Renal cortical epithelial cell (primary cell): ENCODE measurements around the gene MMP11. TPM values are rescaled to one million over a fixed set of nuclear protein-coding genes. Genes with fewer than 3 reads are reported as not detected.

Source experiments
- DNase-seq: peaks from one replicate; pipeline ENCODE4 v3.0.0-alpha.2; 2011; ENCODE audit warnings: low read depth
- total RNA-seq: library from RNA; depleted of rRNA; stranded (reverse); fragments of >200 nt; gene quantifications from 2 replicates; pipeline ENCODE4 v1.2.3, GENCODE V29; 2014

Gene MMP11
- total RNA-seq, 1 donor from 2014 or later, result 8.4 TPM

DNA sequence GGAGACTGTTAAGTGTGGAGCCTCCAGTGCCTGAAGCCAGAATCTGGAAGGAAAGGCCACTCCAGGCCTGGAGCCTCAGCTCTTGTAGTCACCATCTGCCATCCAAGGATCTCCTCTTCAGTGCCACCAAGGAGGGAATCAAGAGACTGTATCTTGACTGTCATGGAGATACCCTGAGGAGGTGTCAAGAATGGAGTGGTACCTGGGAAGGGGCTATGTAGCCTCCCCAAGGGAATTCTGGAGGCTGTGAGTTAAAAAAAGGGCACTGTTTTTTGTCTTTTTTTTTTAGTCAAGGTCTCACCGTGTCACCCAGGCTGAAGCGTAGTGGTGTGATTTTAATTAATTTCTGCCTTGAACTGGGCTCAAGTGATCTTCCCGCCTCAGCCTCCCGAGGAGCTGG, 13.1 kb upstream of the MMP11 start:
- no peak for DNase-seq

DNA sequence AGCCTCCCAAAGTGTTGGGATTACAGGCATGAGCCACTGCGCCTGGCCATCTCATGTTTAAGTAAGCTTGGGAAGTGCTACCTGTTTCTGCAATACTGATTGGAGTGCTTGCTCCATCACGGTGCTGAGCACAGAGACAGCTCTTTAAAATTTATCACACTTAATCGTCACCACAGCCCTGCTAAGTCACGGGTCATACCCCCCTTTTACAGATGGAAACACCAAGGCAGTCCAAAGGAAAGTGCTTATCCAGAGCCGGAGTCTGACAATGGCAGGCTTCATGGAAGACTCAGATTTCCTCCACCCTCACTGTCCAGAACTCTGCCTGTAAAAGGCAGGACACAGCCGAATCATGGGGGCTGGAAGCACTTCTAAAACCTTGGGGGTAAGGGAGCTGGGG, 12.6 kb upstream of the MMP11 start:
- DNase-seq, result no peak

DNA sequence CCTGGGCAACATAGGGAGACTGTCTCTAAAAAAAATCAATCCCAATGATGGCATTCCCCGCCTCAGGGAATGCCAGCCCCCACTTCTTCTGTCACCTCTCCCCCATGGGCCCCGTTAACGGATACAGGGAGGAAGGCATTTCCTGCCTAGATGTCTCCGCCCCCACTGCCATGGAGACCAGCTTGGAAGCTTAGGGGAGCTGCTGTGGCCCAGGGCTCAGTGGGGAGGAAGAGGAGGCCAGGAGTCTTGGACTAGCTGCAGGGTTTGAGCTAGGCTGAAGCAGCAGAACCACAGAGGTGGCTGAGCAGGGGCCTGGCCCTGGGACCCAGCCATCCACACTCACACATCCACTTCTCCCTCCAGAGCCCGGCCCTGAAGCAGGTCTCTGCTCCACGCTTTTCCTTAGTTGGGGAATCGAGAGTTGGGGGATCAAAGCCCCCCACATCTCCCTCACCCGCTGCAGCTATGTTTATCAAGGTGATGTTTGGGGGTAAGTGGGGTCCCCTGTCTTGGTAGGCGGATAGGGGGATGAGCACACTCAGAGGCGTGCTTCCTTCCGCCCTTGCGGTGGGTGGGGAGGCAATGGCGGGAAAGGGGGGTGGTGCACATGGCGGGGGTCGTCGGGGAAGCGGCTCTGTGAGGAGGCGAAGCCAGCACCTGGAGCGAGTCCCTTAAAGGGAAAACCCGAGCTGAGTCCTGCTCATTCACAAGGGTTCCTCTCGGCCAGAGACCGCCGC, 9.6 kb upstream of the MMP11 start, which contains the start of gene C22orf15:
TSS of gene C22orf15 (plus strand) at position 149 of the 737 bp plus-strand sequence. CDS start at position 466, 317 bp downstream.
- no peak for DNase-seq

DNA sequence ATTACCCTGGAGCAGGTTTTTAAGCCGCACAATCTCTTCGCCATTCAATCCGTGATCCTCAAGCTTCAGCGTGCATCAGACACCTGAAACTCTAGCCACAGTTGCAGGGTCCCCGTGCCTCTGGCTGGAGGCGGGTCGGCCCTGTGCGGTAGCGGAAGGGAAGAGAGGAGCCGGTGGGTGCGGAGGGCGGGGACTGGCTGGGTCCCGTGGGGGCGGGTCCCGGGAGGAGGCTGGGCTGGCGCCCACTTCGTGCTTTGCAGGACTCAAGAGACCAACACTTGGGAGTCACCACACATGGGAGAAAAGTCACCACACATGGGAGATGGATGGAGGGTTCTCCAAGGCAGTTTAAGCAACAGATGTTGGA, 9.1 kb upstream of the MMP11 start:
- DNase-seq, result no peak

DNA sequence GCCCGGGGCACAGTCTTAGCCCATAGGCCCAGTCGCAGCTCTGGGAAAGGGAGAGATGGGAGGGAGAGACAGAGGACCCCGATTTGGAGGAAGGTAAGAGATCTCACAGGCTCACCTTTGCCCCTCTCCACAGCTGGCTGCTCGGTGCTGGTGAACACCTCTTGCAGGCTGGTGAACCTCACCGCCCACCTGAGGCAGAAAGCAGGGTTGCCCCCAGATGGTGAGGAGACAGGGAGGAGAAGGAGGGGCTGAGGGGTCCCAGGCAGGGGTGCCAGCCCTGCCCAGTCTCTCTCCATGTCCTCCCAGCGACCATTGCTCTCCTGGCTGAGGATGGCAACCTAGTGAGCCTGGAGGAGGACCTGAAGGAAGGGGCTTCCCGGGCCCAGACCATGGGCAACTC, 8.7 kb upstream of the MMP11 start:
- no peak for DNase-seq

DNA sequence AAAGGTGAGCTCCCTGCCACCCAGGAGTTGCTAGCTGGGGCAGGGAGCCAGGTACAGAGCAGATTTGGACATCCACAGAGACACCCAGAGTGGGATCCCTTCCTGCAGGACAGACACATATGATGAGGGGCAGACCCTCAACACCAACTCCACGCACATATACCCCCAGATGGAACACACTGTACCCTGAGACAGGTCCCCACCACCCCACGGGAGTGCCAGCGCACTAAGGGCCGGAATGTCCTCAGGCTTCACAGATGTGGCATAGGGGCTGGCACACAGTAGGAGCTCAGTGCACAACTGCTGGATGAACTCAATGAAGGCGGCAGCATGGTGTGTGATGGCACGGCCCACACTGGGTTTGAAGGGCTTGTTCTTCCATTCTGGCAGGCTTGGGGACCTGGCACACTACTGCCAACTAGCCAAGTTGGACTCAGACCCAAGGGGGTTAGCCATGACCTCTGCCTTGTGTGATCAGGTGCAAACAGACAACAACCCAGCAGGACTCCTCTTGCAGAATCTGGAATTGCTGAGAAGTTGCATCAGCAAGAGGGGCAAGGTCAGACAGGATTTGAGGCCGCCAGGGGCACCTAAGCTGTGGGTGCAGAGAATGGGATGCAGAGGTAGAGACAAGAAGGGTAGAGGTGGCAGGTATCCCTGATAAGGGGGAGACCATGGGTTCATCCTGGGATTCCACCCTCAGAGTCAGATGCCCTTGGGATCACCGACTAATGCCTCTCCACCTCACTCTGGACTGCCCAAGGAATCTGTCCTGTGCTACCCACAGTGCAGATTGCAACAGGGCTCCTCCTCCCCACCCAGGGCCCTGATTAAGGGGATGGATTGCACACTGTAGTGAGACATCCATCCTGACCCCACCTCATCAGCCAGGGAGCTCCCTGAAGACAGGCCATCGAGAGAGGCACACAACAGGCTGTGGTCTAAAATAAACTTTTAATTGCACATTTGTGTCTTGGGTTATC, 7.5 kb upstream of the MMP11 start:
- DNase-seq, result no peak

DNA sequence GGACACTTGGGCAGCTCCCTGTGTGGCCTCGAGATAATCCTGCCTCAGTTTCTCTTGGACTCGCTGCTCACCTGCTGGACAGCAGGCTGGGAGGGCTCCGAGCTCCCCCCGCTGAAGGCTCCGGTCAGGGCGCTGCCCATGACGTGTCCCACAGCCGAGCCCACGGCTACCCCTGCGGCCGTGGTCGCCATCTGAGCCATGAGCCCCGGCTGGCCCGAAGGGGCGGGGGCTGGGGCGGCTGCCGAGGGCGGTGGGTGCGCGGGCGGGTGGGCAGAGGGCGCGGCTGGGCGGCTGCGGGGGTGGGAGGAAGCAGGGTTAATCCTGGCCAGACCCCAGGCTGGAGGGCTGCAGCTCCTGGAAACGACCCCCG, 5.4 kb upstream of the MMP11 start:
- no peak for DNase-seq

DNA sequence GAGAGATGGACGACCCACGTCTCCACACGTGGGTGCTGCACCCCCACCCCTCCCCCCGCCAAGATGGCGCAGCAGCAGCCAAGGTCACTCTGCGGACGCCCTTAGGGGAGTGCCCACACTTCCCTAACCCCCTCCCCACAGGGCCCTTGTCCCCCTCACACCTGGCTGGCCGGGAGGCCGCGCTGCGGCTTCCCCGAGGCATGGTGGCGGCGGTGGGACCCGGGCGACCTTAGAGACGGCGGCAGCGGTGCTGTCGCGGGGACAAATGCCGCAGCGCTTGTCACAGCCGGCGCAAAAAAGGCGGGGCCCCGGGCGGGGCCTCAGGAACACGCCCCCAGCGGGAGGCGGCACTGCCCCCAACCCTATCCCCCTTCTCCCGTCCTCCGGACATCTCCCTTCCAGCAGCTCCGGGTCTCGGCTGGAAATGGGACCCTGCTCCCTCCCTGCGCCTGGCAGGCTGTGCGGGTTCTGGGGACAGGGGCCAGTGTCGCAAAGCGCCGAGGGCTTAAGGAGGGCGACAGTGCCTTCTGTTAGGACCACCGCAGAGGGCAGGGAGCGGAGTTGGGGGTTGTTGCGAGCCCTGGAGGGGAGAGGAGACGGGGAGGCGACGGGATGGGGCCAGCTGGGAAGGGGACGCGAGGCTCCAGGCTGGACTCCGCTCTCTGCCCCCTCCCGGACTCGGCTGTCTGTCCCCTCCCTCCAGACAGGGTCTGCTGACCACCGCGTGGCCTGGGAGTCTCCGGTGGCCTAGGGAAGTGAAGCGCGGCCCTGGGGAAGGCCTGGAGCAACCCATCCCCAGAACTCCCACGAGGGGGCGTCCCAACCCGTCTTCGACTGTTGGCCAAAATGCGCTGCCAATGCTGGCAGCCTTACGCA, 4.7 kb upstream of the MMP11 start, which contains the start of gene CHCHD10:
TSS of gene CHCHD10 (minus strand) at position 300 of the 876 bp plus-strand sequence. CDS start at position 202, 98 bp downstream.
- DNase-seq, result peak; percentile 33

DNA sequence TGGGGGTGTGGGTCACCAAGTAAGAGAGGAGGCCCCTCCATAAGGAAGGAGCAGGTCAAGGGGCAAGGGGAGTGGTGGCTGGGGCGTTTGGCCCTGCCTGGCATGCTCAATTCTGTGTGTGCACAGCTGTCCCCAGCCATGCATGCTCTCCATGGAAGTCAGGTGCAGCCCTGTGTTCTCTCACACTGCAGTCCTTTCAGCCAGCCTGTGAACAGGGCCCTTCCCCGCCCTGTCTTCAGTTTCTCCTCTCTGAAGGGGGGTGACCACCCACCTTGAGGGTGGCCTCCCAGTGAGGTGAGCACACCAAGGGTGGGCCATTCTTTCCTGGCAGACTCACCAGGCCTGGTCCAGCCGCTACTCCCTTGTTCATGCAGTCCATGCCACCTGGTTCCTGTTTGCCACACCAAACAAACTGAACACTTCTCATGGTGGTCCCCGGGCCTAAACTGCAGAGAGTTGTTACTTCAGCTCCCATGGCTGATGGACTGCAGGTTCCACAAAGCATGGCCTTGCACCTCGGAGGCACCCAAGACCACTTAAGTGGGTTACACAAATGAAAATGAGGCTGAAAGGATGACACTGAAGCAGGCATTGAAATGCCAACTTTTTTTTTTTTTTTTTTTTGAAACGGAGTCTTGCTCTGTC, 3.2 kb upstream of the MMP11 start:
- DNase-seq, result no peak

DNA sequence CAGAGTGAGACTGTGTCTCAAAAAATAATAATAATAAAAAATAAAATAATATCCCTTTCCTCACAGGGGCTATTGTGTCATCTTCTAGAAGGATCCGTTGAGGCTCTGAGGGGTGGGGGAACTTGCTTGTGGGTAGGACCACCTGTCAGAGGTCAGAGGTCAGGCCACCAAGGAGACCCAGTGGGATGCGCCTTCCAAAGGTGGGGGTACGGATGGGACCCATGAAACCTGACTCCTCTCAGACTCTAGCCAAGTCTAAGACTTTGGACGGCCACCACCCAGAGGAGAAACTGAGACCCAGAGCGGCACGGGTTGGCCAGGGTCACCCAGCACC, 367 bp upstream of the MMP11 start:
- no peak for DNase-seq

DNA sequence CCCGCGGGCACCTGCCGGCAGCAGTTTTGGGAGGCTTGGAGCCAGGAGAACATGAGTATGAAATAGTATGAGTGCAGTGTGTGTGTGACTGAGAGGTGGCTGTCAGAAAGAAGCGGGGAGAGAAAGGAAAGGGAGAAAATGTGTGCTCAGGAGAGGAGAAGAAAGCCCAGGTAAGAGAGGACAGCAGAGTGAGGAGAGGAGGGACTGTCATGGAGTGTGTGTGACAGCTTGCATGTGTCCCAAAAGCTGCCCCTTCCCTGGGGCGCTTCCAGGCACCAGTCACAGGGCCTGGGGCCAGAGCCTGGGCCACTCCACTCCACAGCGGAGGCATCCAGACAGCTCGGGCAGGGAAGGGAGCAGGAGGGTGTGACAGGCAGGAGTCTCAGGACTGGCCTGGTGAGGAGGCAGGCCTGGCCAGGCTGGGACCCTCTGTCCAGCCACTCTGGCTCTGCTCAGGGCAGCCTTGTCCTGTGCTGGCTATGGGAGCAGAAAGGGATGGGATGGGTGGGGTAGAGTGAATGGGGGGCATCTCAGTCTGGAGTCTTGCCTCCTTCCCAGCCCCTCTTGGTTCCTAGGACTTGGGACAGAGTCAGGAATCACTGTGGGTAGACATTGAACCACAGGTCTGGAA, 949 bp downstream of the MMP11 start:
- no peak for DNase-seq

DNA sequence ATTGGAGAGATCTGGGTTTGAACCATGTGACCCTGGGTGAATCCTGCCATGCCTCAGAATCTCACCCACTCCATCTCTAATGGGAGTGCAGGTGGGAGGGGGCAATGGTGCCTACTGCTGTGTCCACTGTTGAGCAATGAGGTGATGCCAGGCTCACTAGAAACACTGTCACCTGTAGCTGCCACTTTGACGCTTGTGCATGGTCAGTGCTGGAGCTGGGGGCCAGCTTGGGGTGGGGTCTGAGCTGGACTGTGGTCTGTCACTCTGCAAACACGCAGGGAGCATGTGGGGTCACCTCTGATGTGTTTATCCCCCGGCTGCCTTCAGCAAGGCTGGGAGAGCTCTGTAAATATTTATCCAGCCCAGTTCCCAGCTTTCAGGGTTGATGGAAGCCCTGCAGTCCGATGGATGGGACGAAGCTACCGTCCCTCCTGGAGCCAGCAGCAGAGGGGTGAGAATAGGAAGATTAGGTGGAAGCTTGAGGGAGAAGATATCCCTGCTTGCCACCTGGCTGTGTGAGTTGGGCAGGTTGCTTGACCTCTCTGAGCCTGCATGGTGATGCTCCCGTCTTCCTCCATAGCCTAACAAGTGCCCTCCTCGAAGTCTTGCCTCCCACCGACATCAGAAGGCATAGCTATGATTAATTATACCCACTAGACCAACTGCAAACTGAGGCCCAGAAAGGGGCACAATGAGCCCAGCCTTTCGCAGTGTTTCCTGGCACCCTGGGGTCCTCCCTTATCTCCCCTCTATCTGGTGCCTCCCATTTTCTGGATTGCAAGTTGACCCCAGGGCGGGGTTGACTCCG, 1.7 kb downstream of the MMP11 start:
- no peak for DNase-seq

DNA sequence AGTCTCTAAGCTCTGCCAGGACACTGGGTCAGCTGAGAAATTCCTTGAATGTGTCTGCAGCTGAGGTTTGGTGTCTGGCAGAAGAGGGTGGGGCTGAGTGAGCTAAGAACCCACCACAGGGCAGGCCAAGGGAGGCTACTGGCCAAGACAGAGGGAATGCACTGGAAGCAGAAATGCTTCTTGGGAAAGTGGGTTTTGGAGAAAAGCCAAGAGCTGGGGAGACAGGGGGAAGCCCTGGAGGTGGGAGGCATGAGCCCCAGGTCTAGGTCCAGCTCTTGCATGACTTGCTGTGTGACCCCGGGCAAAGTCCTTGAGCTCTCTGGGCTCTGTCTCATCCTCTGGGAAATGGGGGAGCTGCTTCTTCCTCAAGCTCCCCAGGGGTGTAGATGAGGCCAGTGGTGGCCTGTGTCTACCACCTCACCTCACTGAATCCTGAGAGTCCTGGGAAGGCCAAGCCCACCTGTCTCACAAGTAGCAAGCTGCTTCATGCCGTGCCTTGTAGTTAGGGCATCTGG, 2.3 kb downstream of the MMP11 start:
- peak; percentile 77 for DNase-seq

DNA sequence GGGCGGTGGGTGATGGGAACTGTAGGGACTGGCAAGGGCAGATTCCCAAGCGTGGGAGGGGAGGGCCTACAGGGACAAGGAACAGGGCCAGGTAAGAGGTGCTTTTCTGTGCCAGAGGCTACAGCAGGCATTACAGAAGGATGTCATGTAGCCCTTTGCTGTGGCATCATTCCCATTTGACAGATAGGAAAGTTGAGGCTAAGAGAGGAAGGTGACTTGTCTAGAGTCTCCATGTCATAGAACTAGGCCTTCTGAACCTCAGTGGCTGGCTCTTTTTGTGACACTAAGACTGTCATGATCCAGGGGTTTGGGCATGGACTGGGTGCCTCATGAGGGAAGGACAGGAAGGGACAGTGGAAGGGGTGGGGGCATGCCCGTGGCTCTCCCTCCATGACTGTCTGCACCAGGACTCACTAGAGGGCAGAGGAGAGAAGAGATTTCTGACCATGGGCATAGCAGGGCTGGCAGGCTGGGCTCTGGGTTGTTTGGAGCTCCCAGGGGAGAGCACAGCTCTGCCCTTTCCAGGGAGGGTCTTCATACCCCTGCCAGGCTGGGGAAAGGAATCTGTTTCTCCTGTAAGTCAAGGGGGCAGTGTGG, 3.2 kb downstream of the MMP11 start:
- DNase-seq, result no peak

DNA sequence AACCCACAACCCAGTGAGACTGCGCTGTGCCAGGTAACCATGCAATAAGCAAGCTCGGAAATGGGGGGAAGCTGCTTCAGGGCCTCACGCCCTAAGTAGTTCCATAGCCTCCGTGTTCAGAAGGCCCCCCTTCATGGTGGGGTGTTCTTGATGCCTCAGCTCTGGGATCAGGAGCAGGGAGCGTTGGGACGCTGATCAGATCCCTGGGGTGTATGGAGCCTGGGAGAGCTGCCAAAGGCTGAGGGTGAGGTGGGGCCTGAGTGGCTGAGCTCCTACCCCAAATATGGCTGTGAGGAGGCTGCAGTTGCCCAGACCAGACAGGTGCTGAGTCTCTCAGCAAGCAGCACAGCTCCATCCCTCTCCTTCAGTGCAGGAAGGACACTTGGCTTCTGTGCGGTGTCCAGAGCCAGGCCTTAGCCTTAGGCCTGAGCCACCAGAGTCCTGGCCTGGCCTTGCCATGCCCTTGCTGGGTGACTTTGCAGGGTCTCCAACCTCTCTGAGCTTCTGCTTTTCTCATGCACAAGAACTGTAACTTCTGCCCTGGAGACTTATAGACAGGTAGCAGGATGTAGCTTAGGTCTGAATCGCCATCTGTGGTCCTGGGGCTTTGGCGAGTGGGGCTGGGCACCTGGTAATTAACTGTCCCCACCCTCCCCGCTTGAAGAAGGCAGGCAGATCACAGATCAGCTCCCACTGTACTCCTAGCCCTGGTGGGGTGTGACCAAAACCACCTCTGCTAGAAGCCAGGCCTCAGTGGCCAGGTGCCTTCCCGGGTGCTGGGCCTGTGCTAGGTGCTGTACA, 5.3 kb downstream of the MMP11 start:
- no peak for DNase-seq

DNA sequence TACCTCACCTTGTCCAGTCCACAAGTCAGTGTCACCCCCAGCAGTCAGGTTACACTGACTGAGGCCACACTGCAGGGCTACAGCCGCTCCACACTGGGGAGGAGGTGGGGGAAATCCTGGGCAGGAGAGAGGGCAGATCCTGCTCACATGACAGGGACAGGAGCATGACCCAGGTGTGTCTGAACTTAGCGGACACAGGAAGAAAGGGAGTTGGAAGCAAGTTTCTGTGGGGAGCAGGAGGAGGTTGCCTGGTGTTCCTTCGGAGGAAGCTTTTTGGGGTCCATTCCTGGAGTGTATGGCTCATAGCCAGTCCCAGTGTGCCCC, 5.9 kb downstream of the MMP11 start:
- DNase-seq, result no peak

DNA sequence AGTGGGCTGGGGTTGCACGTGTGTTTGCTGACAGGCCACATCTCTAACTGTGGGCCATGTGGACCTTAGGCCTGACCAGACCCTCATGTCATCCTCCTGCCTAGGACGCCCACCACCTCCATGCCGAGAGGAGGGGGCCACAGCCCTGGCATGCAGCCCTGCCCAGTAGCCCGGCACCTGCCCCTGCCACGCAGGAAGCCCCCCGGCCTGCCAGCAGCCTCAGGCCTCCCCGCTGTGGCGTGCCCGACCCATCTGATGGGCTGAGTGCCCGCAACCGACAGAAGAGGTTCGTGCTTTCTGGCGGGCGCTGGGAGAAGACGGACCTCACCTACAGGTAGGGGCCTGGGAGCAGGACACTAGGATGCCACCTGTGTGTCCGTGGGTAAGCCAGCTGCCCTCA, 6.4 kb downstream of the MMP11 start:
- no peak for DNase-seq

DNA sequence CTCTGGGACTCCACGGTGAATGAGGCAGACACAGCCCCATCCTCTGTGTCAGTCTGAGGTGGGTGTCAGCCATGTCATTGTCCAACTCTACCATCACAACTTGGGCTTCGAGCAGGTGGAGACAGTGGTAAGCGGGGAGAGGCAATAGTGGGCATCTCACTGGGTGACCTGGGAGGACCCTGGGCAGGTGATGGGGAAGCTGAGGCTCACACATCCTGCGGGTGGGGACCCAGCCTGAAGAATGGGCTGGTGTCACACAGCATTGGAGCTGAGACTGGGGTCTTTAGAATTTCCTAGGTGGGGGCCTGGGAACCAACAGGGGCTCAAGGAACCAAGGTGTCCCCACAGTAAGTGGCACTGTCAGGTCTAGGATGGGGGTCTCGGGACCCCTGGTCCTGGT, 7.1 kb downstream of the MMP11 start:
- DNase-seq, result no peak
